Measurements from ENCODE around the gene PREB. TPM values are rescaled to one million over a fixed set of nuclear protein-coding genes. Genes with fewer than 3 reads are reported as not detected.

The PREB gene
- total RNA-seq, 1 donor from 2014 or later = 53.6 TPM

DNA sequence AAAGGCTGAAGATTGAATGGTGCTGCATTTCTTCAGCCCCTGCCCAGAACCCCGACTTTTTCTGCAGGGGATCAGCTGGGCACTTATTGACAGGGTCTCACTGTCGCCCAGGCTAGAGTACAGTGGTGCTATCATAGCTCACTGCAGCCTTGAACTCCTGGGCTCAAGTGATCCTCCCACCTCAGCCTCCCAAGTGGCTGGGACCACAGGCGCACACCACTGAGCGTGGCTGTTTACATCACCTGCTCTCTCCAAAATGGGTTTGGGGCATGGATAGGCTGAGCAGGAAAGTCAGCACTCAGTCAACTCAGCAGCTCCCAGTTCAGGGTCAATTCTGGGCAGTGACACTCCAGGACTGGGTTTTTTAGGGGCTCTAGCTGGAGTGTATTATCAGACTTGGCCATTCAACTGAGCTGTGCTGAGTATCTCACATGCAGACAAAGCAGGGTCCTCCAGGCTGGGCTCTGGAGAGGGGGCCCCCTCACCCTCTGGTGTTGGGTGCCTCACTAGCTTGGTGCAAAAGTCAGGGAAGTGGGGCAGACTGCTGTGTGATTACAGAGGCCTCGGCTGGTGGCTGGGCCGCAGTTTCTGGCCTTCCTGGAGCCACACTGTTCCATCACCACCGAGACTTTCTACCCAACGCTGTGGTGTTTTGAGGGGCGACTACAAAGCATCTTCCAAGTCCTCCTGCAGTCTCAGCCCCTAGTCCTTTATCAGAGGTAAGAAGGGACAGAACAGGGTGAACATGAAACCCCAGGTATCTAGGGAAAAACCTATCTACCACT lies 6.4 kb downstream of the PREB start:
- H3K4me1 Mint-ChIP-seq (ENCODE audit: unreplicated experiment) = peaks cover 11% of the 10 kb centered on the region
- H3K4me3 Mint-ChIP-seq = no peak overlapping the region
- DNase-seq (ENCODE audit: extremely low spot score, unreplicated experiment) = no peak
- H3K36me3 Mint-ChIP-seq = peaks cover 8% of the 10 kb centered on the region
- TF ChIP-seq, protein P1, sequence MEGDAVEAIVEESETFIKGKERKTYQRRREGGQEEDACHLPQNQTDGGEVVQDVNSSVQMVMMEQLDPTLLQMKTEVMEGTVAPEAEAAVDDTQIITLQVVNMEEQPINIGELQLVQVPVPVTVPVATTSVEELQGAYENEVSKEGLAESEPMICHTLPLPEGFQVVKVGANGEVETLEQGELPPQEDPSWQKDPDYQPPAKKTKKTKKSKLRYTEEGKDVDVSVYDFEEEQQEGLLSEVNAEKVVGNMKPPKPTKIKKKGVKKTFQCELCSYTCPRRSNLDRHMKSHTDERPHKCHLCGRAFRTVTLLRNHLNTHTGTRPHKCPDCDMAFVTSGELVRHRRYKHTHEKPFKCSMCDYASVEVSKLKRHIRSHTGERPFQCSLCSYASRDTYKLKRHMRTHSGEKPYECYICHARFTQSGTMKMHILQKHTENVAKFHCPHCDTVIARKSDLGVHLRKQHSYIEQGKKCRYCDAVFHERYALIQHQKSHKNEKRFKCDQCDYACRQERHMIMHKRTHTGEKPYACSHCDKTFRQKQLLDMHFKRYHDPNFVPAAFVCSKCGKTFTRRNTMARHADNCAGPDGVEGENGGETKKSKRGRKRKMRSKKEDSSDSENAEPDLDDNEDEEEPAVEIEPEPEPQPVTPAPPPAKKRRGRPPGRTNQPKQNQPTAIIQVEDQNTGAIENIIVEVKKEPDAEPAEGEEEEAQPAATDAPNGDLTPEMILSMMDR (conservative IDR thresholded peaks at IDR 0.05) = no peak
- H3K27ac Mint-ChIP-seq = no peak overlapping the region
- H3K9me3 Mint-ChIP-seq = no peaks in the 10 kb centered on the region
- H3K27me3 Mint-ChIP-seq = peaks cover 13% of the 10 kb centered on the region

DNA sequence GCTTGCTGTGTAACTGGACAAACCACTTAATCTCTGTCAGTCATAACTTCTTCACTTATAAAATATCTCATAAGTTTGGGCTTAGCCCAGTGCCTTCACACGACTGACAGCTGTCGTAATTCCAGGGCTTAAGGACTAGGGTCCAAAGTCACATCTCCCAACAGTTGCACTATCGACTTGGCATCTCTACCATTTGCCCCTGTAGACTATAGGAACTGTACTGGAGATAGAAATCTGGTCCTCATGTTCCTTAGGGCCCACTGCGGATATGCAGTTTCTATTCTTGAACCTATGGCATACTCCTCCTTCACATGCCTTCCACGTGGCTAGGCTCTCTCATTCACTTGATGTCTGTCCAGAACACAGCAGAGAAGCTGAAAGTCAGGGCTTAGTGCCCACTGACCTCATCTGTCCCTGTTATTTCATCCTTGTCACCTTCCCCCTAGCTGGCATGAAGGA lies 8.2 kb downstream of the PREB start:
- Mint-ChIP-seq H3K27ac (no peak overlapping the region), H3K4me3 (peak overlapping the region; percentile 40), H3K36me3 (peaks cover 8% of the 10 kb centered on the region), H3K27me3 (peaks cover 31% of the 10 kb centered on the region), H3K9me3 (no peaks in the 10 kb centered on the region), H3K4me1 (ENCODE audit: unreplicated experiment) (peaks cover 8% of the 10 kb centered on the region)
- TF ChIP-seq, protein P1 (conservative IDR thresholded peaks at IDR 0.05) = no peak
- no peak for DNase-seq (ENCODE audit: extremely low spot score, unreplicated experiment)

DNA sequence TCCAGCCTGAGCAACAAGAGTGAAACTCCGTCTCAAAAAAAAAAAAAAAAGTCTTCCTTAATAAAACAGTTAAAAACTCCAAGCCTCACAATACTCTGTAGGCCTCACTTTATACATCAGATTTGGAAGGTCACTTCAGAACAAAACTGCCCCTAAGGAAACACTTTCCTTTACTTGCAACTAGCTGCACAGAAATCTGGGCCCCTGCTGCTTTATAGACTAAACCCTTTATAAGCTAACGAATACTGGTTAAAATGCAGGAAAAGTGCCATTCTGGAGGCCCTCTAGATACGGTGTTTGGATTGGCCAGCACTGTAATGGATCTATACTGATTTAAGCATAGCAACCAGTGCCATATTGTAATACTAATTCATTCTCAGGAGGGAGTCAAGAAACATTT lies 9.3 kb downstream of the PREB start:
- H3K4me1 Mint-ChIP-seq (ENCODE audit: unreplicated experiment) = peaks cover 8% of the 10 kb centered on the region
- TF ChIP-seq, protein P1 (conservative IDR thresholded peaks at IDR 0.05) = no peak
- H3K9me3 Mint-ChIP-seq = no peaks in the 10 kb centered on the region
- H3K36me3 Mint-ChIP-seq = peaks cover 8% of the 10 kb centered on the region
- no peak for DNase-seq (ENCODE audit: extremely low spot score, unreplicated experiment)
- H3K27ac Mint-ChIP-seq = no peak overlapping the region
- H3K4me3 Mint-ChIP-seq = no peak overlapping the region
- peaks cover 39% of the 10 kb centered on the region for H3K27me3 Mint-ChIP-seq

DNA sequence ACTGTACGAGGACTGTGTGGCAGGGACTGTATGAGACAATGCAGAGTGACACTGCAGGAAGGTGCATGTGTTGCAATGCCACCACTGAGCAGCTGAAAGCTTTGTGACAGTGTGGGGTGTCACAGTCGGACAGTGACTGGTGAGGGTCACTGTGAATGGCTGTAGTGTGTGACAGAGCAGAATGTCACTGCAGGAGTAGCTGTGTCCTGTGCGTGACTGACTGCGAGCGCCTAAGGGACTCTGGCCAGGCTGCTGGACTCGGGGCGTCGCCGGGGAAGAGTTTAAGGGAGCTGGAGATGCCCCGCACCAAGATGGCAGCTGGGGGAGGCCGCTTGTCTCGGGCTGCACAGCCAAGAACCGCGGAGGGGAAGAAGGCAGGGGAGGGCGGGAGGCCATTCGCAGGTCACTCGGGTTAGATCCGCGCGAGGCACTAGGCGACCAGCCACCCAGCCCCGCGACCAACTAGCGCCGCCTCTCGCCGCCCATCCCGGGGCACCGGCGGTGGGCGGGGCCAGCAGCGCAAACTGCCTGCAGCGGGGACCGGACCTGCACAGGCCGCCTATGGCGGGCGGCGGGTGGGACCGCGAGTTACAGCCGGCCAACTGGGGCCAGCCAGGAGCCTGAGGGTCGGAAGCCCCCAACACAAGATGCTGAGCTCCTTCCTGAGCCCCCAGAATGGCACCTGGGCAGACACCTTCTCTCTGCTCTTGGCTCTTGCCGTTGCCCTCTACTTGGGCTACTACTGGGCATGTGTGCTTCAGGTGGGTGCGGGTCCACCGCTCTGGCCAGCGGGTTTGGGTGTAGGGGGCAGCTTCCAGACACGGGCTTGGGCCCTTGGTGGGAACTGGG lies 10.9 kb downstream of the PREB start, which contains the start of gene ABHD1:
TSS of gene ABHD1 (plus strand) at position 514 of the 849 bp plus-strand sequence. CDS start at position 648, 134 bp downstream.
- peaks cover 13% of the 10 kb centered on the region for H3K4me1 Mint-ChIP-seq (ENCODE audit: unreplicated experiment)
- no peak within 1 kb of the TSS for H3K27ac Mint-ChIP-seq
- DNase-seq (ENCODE audit: extremely low spot score, unreplicated experiment) = no peak
- H3K27me3 Mint-ChIP-seq = peaks cover 51% of the 10 kb centered on the region
- no peaks in the 10 kb centered on the region for H3K9me3 Mint-ChIP-seq
- no peaks in the 10 kb centered on the region for H3K36me3 Mint-ChIP-seq
- TF ChIP-seq, protein P1 (conservative IDR thresholded peaks at IDR 0.05) = no peak
- peak within 1 kb of the TSS; percentile 89 for H3K4me3 Mint-ChIP-seq

DNA sequence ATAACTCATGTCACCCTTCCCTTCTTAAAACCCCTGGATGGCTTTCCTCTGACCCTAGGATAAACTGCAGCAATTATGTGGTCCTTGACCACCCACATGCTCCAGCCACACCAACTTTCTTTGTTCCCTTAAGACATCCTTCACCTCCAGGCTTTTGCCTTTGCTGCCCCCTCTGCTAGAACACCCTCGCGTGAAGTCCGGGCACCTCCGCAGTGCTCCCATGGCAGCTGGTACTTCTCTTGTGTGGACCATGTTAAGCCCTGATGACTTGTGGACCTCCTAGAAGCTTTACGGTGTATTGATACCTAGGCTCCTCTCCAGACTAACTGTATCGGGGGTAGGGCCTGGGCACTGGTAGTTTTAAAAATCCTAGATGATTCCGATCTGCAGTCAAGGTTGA lies 11.6 kb downstream of the PREB start:
- Mint-ChIP-seq H3K27ac (no peak overlapping the region), H3K9me3 (no peaks in the 10 kb centered on the region), H3K27me3 (peaks cover 59% of the 10 kb centered on the region), H3K36me3 (no peaks in the 10 kb centered on the region), H3K4me3 (peak overlapping the region; percentile 89), H3K4me1 (ENCODE audit: unreplicated experiment) (peaks cover 13% of the 10 kb centered on the region)
- TF ChIP-seq, protein P1 (conservative IDR thresholded peaks at IDR 0.05) = no peak
- DNase-seq (ENCODE audit: extremely low spot score, unreplicated experiment) = no peak
